Fibroblast of lung (primary cell): ENCODE measurements around the gene NOS1AP.

ENCODE experiments used
- EZH2 ChIP-seq: IDR thresholded peaks from 2 replicates; pipeline ENCODE4 v1.5.1; 2012; ENCODE audit warnings: low read length, control low read depth, mild to moderate bottlenecking; ENCODE audit errors: missing control alignments
- TF ChIP-seq, protein P1 (sequence below), 2 donors: IDR thresholded peaks in 1 of 2; conservative IDR thresholded peaks in 1 of 2; 1 replicate in 1 of 2; 2 replicates in 1 of 2; pipeline ENCODE4 v1.5.1; 2011 to 2012; ENCODE audit warnings: low read length in 2 of 2, control low read depth in 1 of 2, inconsistent platforms in 1 of 2, low read depth in 1 of 2, mild to moderate bottlenecking in 1 of 2

GRCh38 chr1:162336621-162337285, 267.3 kb downstream of the NOS1AP start:
- TF ChIP-seq, protein P1, sequence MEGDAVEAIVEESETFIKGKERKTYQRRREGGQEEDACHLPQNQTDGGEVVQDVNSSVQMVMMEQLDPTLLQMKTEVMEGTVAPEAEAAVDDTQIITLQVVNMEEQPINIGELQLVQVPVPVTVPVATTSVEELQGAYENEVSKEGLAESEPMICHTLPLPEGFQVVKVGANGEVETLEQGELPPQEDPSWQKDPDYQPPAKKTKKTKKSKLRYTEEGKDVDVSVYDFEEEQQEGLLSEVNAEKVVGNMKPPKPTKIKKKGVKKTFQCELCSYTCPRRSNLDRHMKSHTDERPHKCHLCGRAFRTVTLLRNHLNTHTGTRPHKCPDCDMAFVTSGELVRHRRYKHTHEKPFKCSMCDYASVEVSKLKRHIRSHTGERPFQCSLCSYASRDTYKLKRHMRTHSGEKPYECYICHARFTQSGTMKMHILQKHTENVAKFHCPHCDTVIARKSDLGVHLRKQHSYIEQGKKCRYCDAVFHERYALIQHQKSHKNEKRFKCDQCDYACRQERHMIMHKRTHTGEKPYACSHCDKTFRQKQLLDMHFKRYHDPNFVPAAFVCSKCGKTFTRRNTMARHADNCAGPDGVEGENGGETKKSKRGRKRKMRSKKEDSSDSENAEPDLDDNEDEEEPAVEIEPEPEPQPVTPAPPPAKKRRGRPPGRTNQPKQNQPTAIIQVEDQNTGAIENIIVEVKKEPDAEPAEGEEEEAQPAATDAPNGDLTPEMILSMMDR (conservative IDR thresholded peaks at IDR 0.05 in 1 of 2, IDR thresholded peaks at IDR 0.05 in 1 of 2; ENCODE audit: low read depth in 1 of 2, low read length in 2 of 2) = no peak
- no peak for TF ChIP-seq EZH2
